WTC11 (cell line): Measurements from ENCODE around the gene TKFC. TPM values are rescaled to one million over a fixed set of nuclear protein-coding genes. Genes with fewer than 3 reads are reported as not detected.

Source experiments
- ATAC-seq: fragments of 200-7000 bp; cut with Tn5 transposase; 2 replicates; pipeline ENCODE4 v1.10.0; 2021; ENCODE audit warnings: mild to moderate bottlenecking, moderate library complexity
- CTCF ChIA-PET: fragments of 300-600 bp; sonication (Branson Sonifier 250); formaldehyde crosslinking; loops from one replicate; lab custom pipeline; 2021; ENCODE audit warnings: antibody characterized with exemption; lab: Charles Lee
- POLR2A ChIA-PET: fragments of 350-600 bp; sonication (Branson Sonifier 250); formaldehyde crosslinking; loops from one replicate; lab custom pipeline; 2021; ENCODE audit warnings: antibody characterized with exemption; lab: Charles Lee
- DNase-seq: peaks from one replicate; pipeline ENCODE4 v3.0.0; 2021; ENCODE audit warnings: low spot score
- H3K27ac Mint-ChIP-seq: 2 replicates; pipeline ENCODE4 v1.8.0; 2021; ENCODE audit warnings: mixed read lengths
- H3K27me3 Mint-ChIP-seq: 2 replicates; pipeline ENCODE4 v1.8.0; 2021; ENCODE audit warnings: low read depth, mild to moderate bottlenecking, moderate library complexity, mixed read lengths
- H3K36me3 Mint-ChIP-seq: 2 replicates; pipeline ENCODE4 v1.8.0; 2021; ENCODE audit warnings: mixed read lengths
- H3K4me1 Mint-ChIP-seq: 2 replicates; pipeline ENCODE4 v1.8.0; 2022; ENCODE audit warnings: mixed read lengths
- H3K4me3 Mint-ChIP-seq: 2 replicates; pipeline ENCODE4 v1.8.0; 2021; ENCODE audit warnings: mild to moderate bottlenecking, moderate library complexity, mixed read lengths
- H3K9me3 Mint-ChIP-seq: 2 replicates; pipeline ENCODE4 v1.8.0; 2021; ENCODE audit warnings: mixed read lengths
- ATF1 ChIP-seq: sonication (generic); formaldehyde crosslinking; IDR thresholded peaks from 2 replicates; pipeline ENCODE4 v1.8.1; 2023; ENCODE audit warnings: mild to moderate bottlenecking, moderate library complexity, missing genetic modification reagents
- CBFB ChIP-seq: sonication (generic); formaldehyde crosslinking; IDR thresholded peaks from 2 replicates; pipeline ENCODE4 v1.8.1; 2022; ENCODE audit warnings: mild to moderate bottlenecking, low read depth, missing genetic modification reagents
- E2F1 ChIP-seq: sonication (generic); formaldehyde crosslinking; IDR thresholded peaks from 2 replicates; pipeline ENCODE4 v1.8.0; 2022; ENCODE audit warnings: mild to moderate bottlenecking, missing genetic modification reagents
- ESRRA ChIP-seq: sonication (generic); formaldehyde crosslinking; IDR thresholded peaks from 2 replicates; pipeline ENCODE4 v1.8.1; 2022; ENCODE audit warnings: mild to moderate bottlenecking, missing genetic modification reagents, borderline replicate concordance
- FOXK1 ChIP-seq: sonication (generic); formaldehyde crosslinking; IDR thresholded peaks from 2 replicates; pipeline ENCODE4 v1.8.0; 2022; ENCODE audit warnings: mild to moderate bottlenecking, moderate library complexity, missing genetic modification reagents
- GTF2I ChIP-seq: fragments of 250-450 bp; sonication (Bioruptor Pico); conservative IDR thresholded peaks from 2 replicates; pipeline ENCODE4 v1.4.0; 2021; ENCODE audit warnings: mild to moderate bottlenecking
- IRF2 ChIP-seq: sonication (generic); formaldehyde crosslinking; IDR thresholded peaks from 2 replicates; pipeline ENCODE4 v1.8.0; 2022; ENCODE audit warnings: low read depth, missing genetic modification reagents, borderline replicate concordance
- MAX ChIP-seq: sonication (generic); formaldehyde crosslinking; IDR thresholded peaks from 2 replicates; pipeline ENCODE4 v1.8.0; 2022; ENCODE audit warnings: mild to moderate bottlenecking, missing genetic modification reagents
- NFATC4 ChIP-seq: fragments of 250-450 bp; sonication (Bioruptor Pico); IDR thresholded peaks from 2 replicates; pipeline ENCODE4 v1.9.0; 2021; ENCODE audit warnings: mild to moderate bottlenecking
- NFE2L1 ChIP-seq: sonication (generic); formaldehyde crosslinking; IDR thresholded peaks from 2 replicates; pipeline ENCODE4 v1.8.1; 2023; ENCODE audit warnings: missing genetic modification reagents
- NR1H2 ChIP-seq: sonication (generic); formaldehyde crosslinking; IDR thresholded peaks from 2 replicates; pipeline ENCODE4 v1.9.0; 2021; ENCODE audit warnings: mild to moderate bottlenecking, moderate library complexity, missing genetic modification reagents
- OVOL2 ChIP-seq: fragments of 250-450 bp; sonication (Bioruptor Pico); IDR thresholded peaks from 2 replicates; pipeline ENCODE4 v1.9.0; 2021; ENCODE audit warnings: mild to moderate bottlenecking, borderline replicate concordance
- RELA ChIP-seq: sonication (generic); formaldehyde crosslinking; IDR thresholded peaks from 2 replicates; pipeline ENCODE4 v1.8.1; 2022; ENCODE audit warnings: missing genetic modification reagents, mild to moderate bottlenecking, borderline replicate concordance
- RORB ChIP-seq: fragments of 250-450 bp; sonication (Bioruptor Pico); IDR thresholded peaks from 2 replicates; pipeline ENCODE4 v1.9.0; 2021; ENCODE audit warnings: mild to moderate bottlenecking
- TP53 ChIP-seq: sonication (generic); formaldehyde crosslinking; IDR thresholded peaks from 2 replicates; pipeline ENCODE4 v1.8.1; 2023; ENCODE audit warnings: mild to moderate bottlenecking, missing genetic modification reagents
- ZBTB21 ChIP-seq: sonication (generic); formaldehyde crosslinking; IDR thresholded peaks from 2 replicates; pipeline ENCODE4 v1.8.1; 2023; ENCODE audit warnings: mild to moderate bottlenecking, missing genetic modification reagents, borderline replicate concordance
- ZNF219 ChIP-seq: sonication (generic); formaldehyde crosslinking; IDR thresholded peaks from 2 replicates; pipeline ENCODE4 v1.8.0; 2023; ENCODE audit warnings: missing genetic modification reagents, mild to moderate bottlenecking, borderline replicate concordance
- ZNF263 ChIP-seq: sonication (generic); formaldehyde crosslinking; IDR thresholded peaks from 2 replicates; pipeline ENCODE4 v1.8.1; 2022; ENCODE audit warnings: low read depth, mild to moderate bottlenecking, moderate library complexity, missing genetic modification reagents
- ZNF317 ChIP-seq: sonication (generic); formaldehyde crosslinking; IDR thresholded peaks from 2 replicates; pipeline ENCODE4 v1.8.1; 2023; ENCODE audit warnings: low read depth, mild to moderate bottlenecking, moderate library complexity, missing genetic modification reagents, borderline replicate concordance
- ZNF423 ChIP-seq: fragments of 250-450 bp; sonication (Bioruptor Pico); IDR thresholded peaks from 2 replicates; pipeline ENCODE4 v2.1.2; 2022; ENCODE audit warnings: mild to moderate bottlenecking, moderate library complexity
- total RNA-seq: library from RNA; stranded (reverse); gene quantifications from 3 replicates; pipeline ENCODE4 v1.2.3, GENCODE V29; 2021
- TF ChIP-seq, protein P1 (sequence below): sonication (generic); formaldehyde crosslinking; IDR thresholded peaks from 2 replicates; pipeline ENCODE4 v1.8.1; 2023; ENCODE audit warnings: mild to moderate bottlenecking, moderate library complexity, missing genetic modification reagents
- TF ChIP-seq, protein P2 (sequence below): sonication (generic); formaldehyde crosslinking; IDR thresholded peaks from 2 replicates; pipeline ENCODE4 v1.8.0; 2022; ENCODE audit warnings: mild to moderate bottlenecking, missing genetic modification reagents
- TF ChIP-seq, protein P3 (sequence below): sonication (generic); formaldehyde crosslinking; IDR thresholded peaks from 2 replicates; pipeline ENCODE4 v1.8.1; 2022; ENCODE audit warnings: low read depth, missing genetic modification reagents, borderline replicate concordance
- TF ChIP-seq, protein P4 (sequence below): sonication (generic); formaldehyde crosslinking; IDR thresholded peaks from 2 replicates; pipeline ENCODE4 v1.8.1; 2022; ENCODE audit warnings: mild to moderate bottlenecking, moderate library complexity, missing genetic modification reagents

The TKFC gene
- total RNA-seq, 1 experiment from 2014 or later, result 86.8 TPM

- Mint-ChIP-seq H3K27me3 (no peaks in the 10 kb centered on the region), H3K27ac (no peak overlapping the region), H3K9me3 (no peaks in the 10 kb centered on the region), H3K36me3 (peaks cover 34% of the 10 kb centered on the region), H3K4me1 (no peaks in the 10 kb centered on the region), H3K4me3 (no peak overlapping the region)
- CTCF ChIA-PET, result interaction anchor here (0.7 to 0.8 kb wide), 2 partner anchors 16 to 26 kb away, joined by 4 to 5 read pairs; no protein-coding TSS in a partner anchor
- DNase-seq, result no peak
- POLR2A ChIA-PET, result interaction anchor here (1.5 kb wide), 1 partner anchor 26 kb away, joined by 3 read pairs; no protein-coding TSS in a partner anchor
- TF ChIP-seq MAX (CRISPR knock-in tag), result no peak
- no peak for TF ChIP-seq NR1H2 (CRISPR knock-in tag)
- no peak for TF ChIP-seq CBFB
- TF ChIP-seq FOXK1 (CRISPR knock-in tag), result no peak
- TF ChIP-seq ZNF317 (CRISPR knock-in tag), result no peak
- TF ChIP-seq ZNF423 (CRISPR knock-in tag), result no peak
- TF ChIP-seq, protein P1, sequence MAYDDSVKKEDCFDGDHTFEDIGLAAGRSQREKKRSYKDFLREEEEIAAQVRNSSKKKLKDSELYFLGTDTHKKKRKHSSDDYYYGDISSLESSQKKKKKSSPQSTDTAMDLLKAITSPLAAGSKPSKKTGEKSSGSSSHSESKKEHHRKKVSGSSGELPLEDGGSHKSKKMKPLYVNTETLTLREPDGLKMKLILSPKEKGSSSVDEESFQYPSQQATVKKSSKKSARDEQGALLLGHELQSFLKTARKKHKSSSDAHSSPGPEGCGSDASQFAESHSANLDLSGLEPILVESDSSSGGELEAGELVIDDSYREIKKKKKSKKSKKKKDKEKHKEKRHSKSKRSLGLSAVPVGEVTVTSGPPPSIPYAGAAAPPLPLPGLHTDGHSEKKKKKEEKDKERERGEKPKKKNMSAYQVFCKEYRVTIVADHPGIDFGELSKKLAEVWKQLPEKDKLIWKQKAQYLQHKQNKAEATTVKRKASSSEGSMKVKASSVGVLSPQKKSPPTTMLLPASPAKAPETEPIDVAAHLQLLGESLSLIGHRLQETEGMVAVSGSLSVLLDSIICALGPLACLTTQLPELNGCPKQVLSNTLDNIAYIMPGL (CRISPR knock-in tag), result no peak
- TF ChIP-seq RORB, result no peak
- no peak for ATAC-seq
These were observed 23.3 kb upstream of the TKFC start for GRCh38 chr11:61309739-61310138.

DNA sequence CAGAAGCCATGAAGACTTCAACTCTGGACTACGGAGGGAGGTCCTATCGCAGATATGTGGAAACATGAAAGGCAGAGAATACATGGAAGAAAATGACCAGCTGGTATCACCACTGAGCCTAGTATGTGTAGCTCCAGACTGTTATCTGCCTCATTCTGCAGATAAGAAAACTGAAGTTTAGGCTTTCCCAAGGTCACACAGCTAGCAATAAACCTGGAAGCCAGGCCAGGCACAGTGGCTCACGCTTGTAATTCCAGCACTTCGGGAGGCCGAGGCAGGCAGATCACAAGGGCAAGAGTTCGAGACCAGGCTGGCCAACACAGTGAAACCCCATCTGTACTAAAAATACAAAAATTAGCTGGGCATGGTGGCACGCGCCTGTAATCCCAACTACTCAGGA lies 22.3 kb upstream of the TKFC start:
- ChIA-PET CTCF (no interaction called here), POLR2A (interaction anchor here (0.5 kb wide), 1 partner anchor 10 kb away, joined by 3 read pairs; no protein-coding TSS in a partner anchor)
- no peaks in the 10 kb centered on the region for H3K27me3 Mint-ChIP-seq
- ATAC-seq (no peak), DNase-seq (no peak)
- no peaks in the 10 kb centered on the region for H3K4me1 Mint-ChIP-seq
- H3K36me3 Mint-ChIP-seq, result peaks cover 32% of the 10 kb centered on the region
- no peak overlapping the region for H3K27ac Mint-ChIP-seq
- H3K9me3 Mint-ChIP-seq, result no peaks in the 10 kb centered on the region
- H3K4me3 Mint-ChIP-seq, result no peak overlapping the region
- no peak for TF ChIP-seq NFE2L1 (CRISPR knock-in tag)
- TF ChIP-seq OVOL2 (CRISPR knock-in tag), result no peak
- no peak for TF ChIP-seq TP53
- TF ChIP-seq RELA (CRISPR knock-in tag), result no peak
- TF ChIP-seq ZNF263 (CRISPR knock-in tag), result no peak
- no peak for TF ChIP-seq E2F1 (CRISPR knock-in tag)
- TF ChIP-seq NFATC4, result no peak
- no peak for TF ChIP-seq CBFB
- TF ChIP-seq IRF2, result no peak
- TF ChIP-seq, protein P2, sequence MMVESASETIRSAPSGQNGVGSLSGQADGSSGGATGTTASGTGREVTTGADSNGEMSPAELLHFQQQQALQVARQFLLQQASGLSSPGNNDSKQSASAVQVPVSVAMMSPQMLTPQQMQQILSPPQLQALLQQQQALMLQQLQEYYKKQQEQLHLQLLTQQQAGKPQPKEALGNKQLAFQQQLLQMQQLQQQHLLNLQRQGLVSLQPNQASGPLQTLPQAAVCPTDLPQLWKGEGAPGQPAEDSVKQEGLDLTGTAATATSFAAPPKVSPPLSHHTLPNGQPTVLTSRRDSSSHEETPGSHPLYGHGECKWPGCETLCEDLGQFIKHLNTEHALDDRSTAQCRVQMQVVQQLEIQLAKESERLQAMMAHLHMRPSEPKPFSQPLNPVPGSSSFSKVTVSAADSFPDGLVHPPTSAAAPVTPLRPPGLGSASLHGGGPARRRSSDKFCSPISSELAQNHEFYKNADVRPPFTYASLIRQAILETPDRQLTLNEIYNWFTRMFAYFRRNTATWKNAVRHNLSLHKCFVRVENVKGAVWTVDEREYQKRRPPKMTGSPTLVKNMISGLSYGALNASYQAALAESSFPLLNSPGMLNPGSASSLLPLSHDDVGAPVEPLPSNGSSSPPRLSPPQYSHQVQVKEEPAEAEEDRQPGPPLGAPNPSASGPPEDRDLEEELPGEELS (CRISPR knock-in tag), result no peak
- TF ChIP-seq ATF1 (CRISPR knock-in tag), result no peak
- no peak for TF ChIP-seq ZNF219 (CRISPR knock-in tag)
- TF ChIP-seq, protein P3, sequence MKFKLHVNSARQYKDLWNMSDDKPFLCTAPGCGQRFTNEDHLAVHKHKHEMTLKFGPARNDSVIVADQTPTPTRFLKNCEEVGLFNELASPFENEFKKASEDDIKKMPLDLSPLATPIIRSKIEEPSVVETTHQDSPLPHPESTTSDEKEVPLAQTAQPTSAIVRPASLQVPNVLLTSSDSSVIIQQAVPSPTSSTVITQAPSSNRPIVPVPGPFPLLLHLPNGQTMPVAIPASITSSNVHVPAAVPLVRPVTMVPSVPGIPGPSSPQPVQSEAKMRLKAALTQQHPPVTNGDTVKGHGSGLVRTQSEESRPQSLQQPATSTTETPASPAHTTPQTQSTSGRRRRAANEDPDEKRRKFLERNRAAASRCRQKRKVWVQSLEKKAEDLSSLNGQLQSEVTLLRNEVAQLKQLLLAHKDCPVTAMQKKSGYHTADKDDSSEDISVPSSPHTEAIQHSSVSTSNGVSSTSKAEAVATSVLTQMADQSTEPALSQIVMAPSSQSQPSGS (CRISPR knock-in tag), result no peak
- TF ChIP-seq, protein P4, sequence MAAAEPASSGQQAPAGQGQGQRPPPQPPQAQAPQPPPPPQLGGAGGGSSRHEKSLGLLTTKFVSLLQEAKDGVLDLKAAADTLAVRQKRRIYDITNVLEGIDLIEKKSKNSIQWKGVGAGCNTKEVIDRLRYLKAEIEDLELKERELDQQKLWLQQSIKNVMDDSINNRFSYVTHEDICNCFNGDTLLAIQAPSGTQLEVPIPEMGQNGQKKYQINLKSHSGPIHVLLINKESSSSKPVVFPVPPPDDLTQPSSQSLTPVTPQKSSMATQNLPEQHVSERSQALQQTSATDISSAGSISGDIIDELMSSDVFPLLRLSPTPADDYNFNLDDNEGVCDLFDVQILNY (CRISPR knock-in tag), result no peak
- no peak for TF ChIP-seq GTF2I
- no peak for TF ChIP-seq MAX (CRISPR knock-in tag)
- no peak for TF ChIP-seq ESRRA
- TF ChIP-seq ZBTB21 (CRISPR knock-in tag), result no peak
